Esophagus (tissue), 2 donors: ENCODE results near the gene CRYBB1. TPM values are rescaled to one million over a fixed set of nuclear protein-coding genes. Genes with fewer than 3 reads are reported as not detected.

Experiments
- H3K27ac ChIP-seq, 2 donors: one replicate each; pipeline ENCODE4 v1.5.1; 2013; ENCODE audit warnings: low read depth in 2 of 2, mild to moderate bottlenecking in 2 of 2, inconsistent platforms in 1 of 2, low read length in 1 of 2, moderate library complexity in 1 of 2
- H3K27me3 ChIP-seq, 2 donors: one replicate each; pipeline ENCODE4 v1.6.1; 2013; ENCODE audit warnings: low read length in 2 of 2, control low read depth in 1 of 2, mild to moderate bottlenecking in 1 of 2; ENCODE audit not compliant: insufficient read depth in 2 of 2, control insufficient read depth in 1 of 2
- H3K36me3 ChIP-seq, 2 donors: one replicate each; pipeline ENCODE4 v1.6.1; 2013; ENCODE audit warnings: low read length in 1 of 2; ENCODE audit not compliant: control insufficient read depth in 2 of 2, insufficient read depth in 2 of 2
- H3K4me1 ChIP-seq, 2 donors: one replicate each; pipeline ENCODE4 v1.6.1; 2013; ENCODE audit warnings: low read length in 1 of 2; ENCODE audit not compliant: control insufficient read depth in 2 of 2, insufficient read depth in 2 of 2
- H3K4me3 ChIP-seq, 2 donors: one replicate each; pipeline ENCODE4 v1.5.1; 2013; ENCODE audit warnings: low read length in 2 of 2, mild to moderate bottlenecking in 2 of 2, low read depth in 1 of 2, moderate library complexity in 1 of 2
- H3K9me3 ChIP-seq, 2 donors: one replicate each; pipeline ENCODE4 v1.6.1; 2013; ENCODE audit warnings: mild to moderate bottlenecking in 2 of 2, low read depth in 1 of 2, low read length in 1 of 2, moderate library complexity in 1 of 2; ENCODE audit not compliant: control insufficient read depth in 2 of 2, insufficient read depth in 1 of 2
- whole genome bisulfite sequencing, 2 donors: extraction: QIAGEN DNeasy Blood & Tissue Kit; methylation state at CpG; one replicate each; pipeline ENCODE4 v1.1.7; 2013; 5-methylcytosine and 5-hydroxymethylcytosine counted together
- polyA plus RNA-seq, 2 donors: library from polyadenylated mRNA; stranded (reverse); fragments of 200-250 nt; gene quantifications; one replicate each; pipeline ENCODE4 v1.2.3, GENCODE V29; 2013
- donor health status: healthy with polysubstance abuse.
- donor health status: Bipolar disorder and iron deficiency.

The CRYBB1 gene
- polyA plus RNA-seq, 2 donors = 0.04 to 0.14 TPM

GRCh38 chr22:26550498-26551033 lies 67.3 kb downstream of the CRYBB1 start:
- H3K4me3 ChIP-seq = no peak overlapping the region
- H3K27ac ChIP-seq = no peak overlapping the region
- 74 to 77% methylated on average over 8 of the region's 8 CpGs for WGBS, 2 donors
- H3K27me3 ChIP-seq = no peaks in the 10 kb centered on the region
- H3K4me1 ChIP-seq = peaks cover 3 to 5% of the 10 kb centered on the region in 2 donors
- H3K9me3 ChIP-seq = no peaks in the 10 kb centered on the region
- H3K36me3 ChIP-seq = no peaks in the 10 kb centered on the region

GRCh38 chr22:26549902-26550497 lies 67.8 kb downstream of the CRYBB1 start:
- Histone ChIP-seq H3K9me3 (no peaks in the 10 kb centered on the region), H3K27me3 (no peaks in the 10 kb centered on the region), H3K4me1 (peaks cover 3 to 5% of the 10 kb centered on the region in 2 donors), H3K36me3 (no peaks in the 10 kb centered on the region), H3K4me3 (no peak overlapping the region), H3K27ac (no peak overlapping the region)
- WGBS, 2 donors = 86 to 97% methylated on average over 4 of the region's 4 CpGs

Other genes starting within 250 kb of the CRYBB1 start
- gene ASPHD2, start 188.8 kb downstream of the CRYBB1 start, polyA plus RNA-seq = 1 to 10 TPM in 1 of 2 donors, under 1 TPM in 1; 0.43 to 1.5 TPM
- gene HPS4, start 134.2 kb downstream of the CRYBB1 start, polyA plus RNA-seq = 10 to 100 TPM; 14.8 TPM
- 10 to 100 TPM in 1 of 2 donors, 1 to 10 TPM in 1; 7.4 to 11.9 TPM for gene SRRD, start 134.2 kb downstream of the CRYBB1 start, polyA plus RNA-seq
- 10 to 100 TPM; 19.7 to 21.5 TPM for gene TFIP11, start 105.6 kb downstream of the CRYBB1 start, polyA plus RNA-seq
- gene TPST2, start 27.9 kb downstream of the CRYBB1 start, polyA plus RNA-seq = 10 to 100 TPM in 1 of 2 donors, 1 to 10 TPM in 1; 7.6 to 12.6 TPM
- gene CRYBA4, start 3.9 kb upstream of the CRYBB1 start, polyA plus RNA-seq = not detected
- under 1 TPM; 0.49 to 0.55 TPM for gene MIAT, start 39.6 kb upstream of the CRYBB1 start, polyA plus RNA-seq